Measurements from ENCODE around the gene STK31.
"Not testable (repeated sequence)": the region's sequence is repeated elsewhere in the genome, so short reads cannot be mapped to it uniquely, and the experiment has no call there.

Gene STK31

DNA sequence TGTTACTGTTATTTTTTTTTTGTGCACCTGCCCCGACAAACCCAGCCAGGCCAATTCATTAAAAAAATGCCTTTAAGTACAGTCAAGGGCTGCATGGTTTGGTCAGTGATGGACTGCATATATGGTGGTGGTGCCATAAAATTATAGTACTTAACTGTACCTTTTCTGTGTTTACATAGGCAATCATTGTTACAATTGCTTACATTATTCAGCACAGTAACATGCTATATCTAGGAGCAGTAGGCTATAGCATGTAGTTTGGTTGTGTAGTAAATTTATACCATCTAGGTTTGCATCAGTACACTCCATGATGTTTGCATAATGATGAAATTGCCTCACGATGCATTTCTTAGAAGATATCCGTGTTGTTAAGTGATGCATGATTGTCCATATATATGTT lies 58.0 kb downstream of the STK31 start:
- Histone ChIP-seq H3K4me3 (replicated peaks; ENCODE audit: low read depth, low read length) (no peak overlapping the region), H3K36me3 (ENCODE audit: control insufficient read depth, insufficient read depth, low read length) (no peaks in the 10 kb centered on the region), H3K27me3 (replicated peaks; ENCODE audit: control insufficient read depth, insufficient read depth, low read length) (no peaks in the 10 kb centered on the region)
- TF ChIP-seq CTCF (IDR thresholded peaks at IDR 0.05; ENCODE audit: insufficient read depth, low read length, poor library complexity, severe bottlenecking): no peak
- no peak for DNase-seq (ENCODE audit: extremely low read depth, insufficient read length)

- H3K36me3 ChIP-seq (ENCODE audit: control insufficient read depth, insufficient read depth, low read length); DNase-seq (ENCODE audit: extremely low read depth, insufficient read length); H3K27me3 ChIP-seq (replicated peaks; ENCODE audit: control insufficient read depth, insufficient read depth, low read length); H3K4me3 ChIP-seq (replicated peaks; ENCODE audit: low read depth, low read length): not testable (repeated sequence)
Observed at GRCh38 chr7:23779185-23779800, 69.3 kb downstream of the STK31 start.

DNA sequence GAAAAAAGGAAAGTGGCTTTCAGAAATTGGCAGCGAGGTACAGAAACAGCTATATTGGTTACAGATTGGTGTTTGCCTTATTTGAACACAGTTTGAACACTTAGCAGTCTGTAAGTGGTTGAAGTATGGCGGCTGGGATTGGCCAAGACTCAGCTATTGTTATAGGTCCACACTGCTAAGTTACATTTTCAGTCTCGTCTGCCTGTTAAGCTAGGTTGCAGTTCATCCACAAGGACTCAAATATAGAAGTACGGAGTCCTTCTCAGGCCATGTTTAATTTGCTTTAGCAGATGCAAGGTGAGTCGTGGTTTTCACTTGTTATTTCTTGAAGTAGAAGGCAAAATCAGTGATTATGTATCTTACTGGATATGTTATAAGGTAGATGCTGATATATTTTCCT lies 73.1 kb downstream of the STK31 start:
- no peaks in the 10 kb centered on the region for H3K27me3 ChIP-seq (replicated peaks; ENCODE audit: control insufficient read depth, insufficient read depth, low read length)
- no peak overlapping the region for H3K4me3 ChIP-seq (replicated peaks; ENCODE audit: low read depth, low read length)
- no peak for DNase-seq (ENCODE audit: extremely low read depth, insufficient read length)
- no peak for TF ChIP-seq CTCF (IDR thresholded peaks at IDR 0.05; ENCODE audit: insufficient read depth, low read length, poor library complexity, severe bottlenecking)
- no peaks in the 10 kb centered on the region for H3K36me3 ChIP-seq (ENCODE audit: control insufficient read depth, insufficient read depth, low read length)

DNA sequence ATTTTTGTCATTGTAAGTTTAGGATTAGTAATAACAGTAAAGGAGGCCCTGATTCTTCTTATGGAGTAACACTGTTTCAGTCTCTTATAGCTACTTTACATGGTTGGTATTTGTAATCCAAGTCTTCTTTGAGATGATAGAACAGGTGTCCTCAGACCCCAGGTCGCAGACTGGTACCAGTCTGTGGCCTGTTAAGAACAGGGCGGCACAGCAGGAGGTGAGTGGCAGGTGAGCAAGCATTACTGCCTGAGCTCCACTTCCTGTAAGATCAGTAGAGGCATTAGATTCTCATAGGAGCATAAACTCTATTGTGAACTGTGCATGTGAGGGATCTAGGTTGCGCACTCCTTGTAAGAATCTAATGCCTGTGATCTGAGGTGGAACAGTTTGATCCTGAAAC lies 77.3 kb downstream of the STK31 start:
- DNase-seq (ENCODE audit: extremely low read depth, insufficient read length): no peak
- H3K36me3 ChIP-seq (ENCODE audit: control insufficient read depth, insufficient read depth, low read length): no peaks in the 10 kb centered on the region
- no peaks in the 10 kb centered on the region for H3K27me3 ChIP-seq (replicated peaks; ENCODE audit: control insufficient read depth, insufficient read depth, low read length)
- TF ChIP-seq CTCF (IDR thresholded peaks at IDR 0.05; ENCODE audit: insufficient read depth, low read length, poor library complexity, severe bottlenecking): no peak
- no peak overlapping the region for H3K4me3 ChIP-seq (replicated peaks; ENCODE audit: low read depth, low read length)

DNA sequence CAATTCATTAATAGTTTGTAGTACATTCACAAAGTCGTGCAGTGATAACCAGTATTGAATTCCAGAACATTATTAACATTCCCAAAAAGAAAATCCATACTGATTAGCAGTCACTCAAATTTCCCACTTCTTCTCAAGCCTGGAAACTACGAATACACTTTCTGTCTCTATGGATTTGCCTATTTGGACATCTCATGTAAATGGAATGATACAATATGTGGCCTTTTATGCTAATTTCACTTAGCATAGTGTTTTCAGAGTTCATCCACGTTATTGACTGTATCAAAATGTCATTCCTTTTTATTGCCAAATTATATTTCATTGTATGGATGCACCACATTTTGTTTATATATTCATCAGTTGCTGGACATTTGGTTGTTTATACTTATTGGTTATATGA lies 78.8 kb downstream of the STK31 start:
- no peak for DNase-seq (ENCODE audit: extremely low read depth, insufficient read length)
- Histone ChIP-seq H3K36me3 (ENCODE audit: control insufficient read depth, insufficient read depth, low read length) (no peaks in the 10 kb centered on the region), H3K27me3 (replicated peaks; ENCODE audit: control insufficient read depth, insufficient read depth, low read length) (no peaks in the 10 kb centered on the region), H3K4me3 (replicated peaks; ENCODE audit: low read depth, low read length) (no peak overlapping the region)
- no peak for TF ChIP-seq CTCF (IDR thresholded peaks at IDR 0.05; ENCODE audit: insufficient read depth, low read length, poor library complexity, severe bottlenecking)

DNA sequence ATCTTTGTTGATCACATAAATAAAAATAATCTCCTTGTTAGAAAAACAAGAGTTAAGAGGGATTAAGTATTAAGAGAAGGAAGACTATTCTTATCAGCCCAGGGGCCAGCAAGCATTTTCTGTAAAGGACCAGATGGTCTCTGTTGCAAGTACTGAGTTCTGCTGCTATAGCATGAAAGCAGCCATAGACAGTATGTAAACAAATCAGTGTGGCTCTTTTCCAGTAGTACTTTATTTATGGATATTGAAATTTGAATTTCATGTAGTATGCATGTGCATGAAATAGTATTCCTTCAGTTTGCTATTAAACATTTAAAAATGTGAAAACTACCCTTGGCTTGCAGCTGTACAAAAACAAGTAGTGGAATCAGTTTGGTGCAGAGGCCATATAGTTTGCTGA lies 81.7 kb downstream of the STK31 start:
- no peak for TF ChIP-seq CTCF (IDR thresholded peaks at IDR 0.05; ENCODE audit: insufficient read depth, low read length, poor library complexity, severe bottlenecking)
- no peak overlapping the region for H3K4me3 ChIP-seq (replicated peaks; ENCODE audit: low read depth, low read length)
- no peak for DNase-seq (ENCODE audit: extremely low read depth, insufficient read length)
- no peaks in the 10 kb centered on the region for H3K36me3 ChIP-seq (ENCODE audit: control insufficient read depth, insufficient read depth, low read length)
- H3K27me3 ChIP-seq (replicated peaks; ENCODE audit: control insufficient read depth, insufficient read depth, low read length): no peaks in the 10 kb centered on the region
